ENCODE measurements around the gene PRC1.

Gene PRC1

GRCh38 chr15:90989040-90989768 lies 5.1 kb downstream of the PRC1 start:
- DNase-seq, result no peak

- no peak for DNase-seq
Observed at GRCh38 chr15:90988296-90988695, 6.0 kb downstream of the PRC1 start.

- no peak for DNase-seq
Observed at GRCh38 chr15:90987561-90988141, 6.7 kb downstream of the PRC1 start.

- DNase-seq, result no peak
Observed at GRCh38 chr15:90986790-90987507, 7.4 kb downstream of the PRC1 start.

- DNase-seq, result no peak
Observed at GRCh38 chr15:90982135-90982534, 12.2 kb downstream of the PRC1 start.

GRCh38 chr15:90981681-90982080 lies 12.7 kb downstream of the PRC1 start:
- no peak for DNase-seq

- DNase-seq, result no peak
Observed at GRCh38 chr15:90979582-90979981, 14.8 kb downstream of the PRC1 start.

- DNase-seq, result no peak
Observed at GRCh38 chr15:90974216-90974615, 20.1 kb downstream of the PRC1 start.

GRCh38 chr15:90972133-90972532 lies 22.2 kb downstream of the PRC1 start:
- DNase-seq, result no peak

GRCh38 chr15:90970274-90970673 lies 24.1 kb downstream of the PRC1 start:
- DNase-seq, result no peak

GRCh38 chr15:90968434-90968833 lies 25.9 kb downstream of the PRC1 start:
- DNase-seq, result no peak

- DNase-seq, result no peak
Observed at GRCh38 chr15:90967206-90967605, 27.1 kb downstream of the PRC1 start.

GRCh38 chr15:90966262-90966661 lies 28.1 kb downstream of the PRC1 start:
- no peak for DNase-seq

- no peak for DNase-seq
Observed at GRCh38 chr15:90962021-90962420, 32.3 kb downstream of the PRC1 start.

- DNase-seq, result no peak
Observed at GRCh38 chr15:90960298-90961091, 33.8 kb downstream of the PRC1 start.

- DNase-seq, result no peak
Observed at GRCh38 chr15:90959894-90960293, 34.4 kb downstream of the PRC1 start.

GRCh38 chr15:90959028-90959595 lies 35.2 kb downstream of the PRC1 start:
- no peak for DNase-seq

GRCh38 chr15:90957791-90958190 lies 36.5 kb downstream of the PRC1 start:
- DNase-seq, result no peak

GRCh38 chr15:90957031-90957790 lies 37.1 kb downstream of the PRC1 start:
- DNase-seq, result no peak

GRCh38 chr15:90956274-90957030 lies 37.9 kb downstream of the PRC1 start:
- peak; percentile 48 for DNase-seq

GRCh38 chr15:90955624-90956273 lies 38.6 kb downstream of the PRC1 start:
- peak; percentile 12 for DNase-seq
